ENCODE data around the gene ST6GALNAC2.

ST6GALNAC2 gene

DNA sequence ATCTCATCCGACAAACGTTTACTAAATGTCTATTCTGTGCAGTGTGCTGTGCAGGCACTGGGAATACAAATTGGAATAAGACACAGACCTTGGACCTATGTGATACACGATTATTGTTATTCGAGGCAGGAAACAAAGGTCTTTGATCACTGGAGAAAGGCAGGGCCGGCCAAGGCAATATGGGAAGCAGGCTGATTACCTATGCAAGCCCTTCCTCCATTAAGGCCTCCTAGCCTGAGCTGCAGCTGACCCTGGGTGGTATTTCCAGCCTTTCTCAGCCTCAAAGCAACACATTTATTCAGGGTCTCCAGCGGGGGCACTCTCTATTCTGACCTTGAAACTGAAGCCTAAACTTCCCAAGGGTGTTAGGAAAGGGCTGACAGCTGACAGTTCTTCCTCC lies 44.5 kb upstream of the ST6GALNAC2 start:
- Histone ChIP-seq H3K79me1 (ENCODE audit: low read length) (no peaks in the 10 kb centered on the region), H3K9ac (ENCODE audit: low read length) (no peak overlapping the region), H3K9me3 (ENCODE audit: insufficient read depth, low read depth, low read length) (peaks cover 3% of the 10 kb centered on the region), H2AK5ac (ENCODE audit: low read length) (no peak overlapping the region), H3K4ac (ENCODE audit: low read depth, low read length) (no peak overlapping the region), H3K4me3 (ENCODE audit: low read depth, low read length) (no peak overlapping the region), H2BK5ac (ENCODE audit: low read depth, low read length, poor library complexity) (no peak overlapping the region), H3K79me2 (ENCODE audit: control insufficient read depth, insufficient read depth, low read length, poor library complexity) (no peaks in the 10 kb centered on the region), H2BK12ac (ENCODE audit: low read length) (no peak overlapping the region), H3K4me2 (ENCODE audit: low read length) (no peak overlapping the region), H3K4me1 (ENCODE audit: control insufficient read depth in 1 of 2, insufficient read depth in 2 of 2, low read length in 2 of 2) (peaks cover 0 to 2% of the 10 kb centered on the region in 2 experiments), H3K14ac (ENCODE audit: low read length) (no peak overlapping the region), H3K27me3 (ENCODE audit: insufficient read depth, low read length) (no peaks in the 10 kb centered on the region), H2BK120ac (ENCODE audit: insufficient read depth, low read length, poor library complexity) (no peak overlapping the region), H3K18ac (ENCODE audit: low read length) (no peak overlapping the region), H3K27ac (ENCODE audit: low read depth, low read length) (no peak overlapping the region), H4K8ac (ENCODE audit: low read depth, low read length) (no peak overlapping the region), H3K23ac (ENCODE audit: low read length) (no peak overlapping the region), H4K12ac (ENCODE audit: low read depth, low read length) (no peak overlapping the region), H4K91ac (ENCODE audit: low read depth, low read length) (no peak overlapping the region), H2AFZ (ENCODE audit: insufficient read depth, low read length, poor library complexity) (no peak overlapping the region), H3K36me3 (ENCODE audit: control insufficient read depth in 1 of 2, insufficient read depth in 2 of 2, low read length in 2 of 2) (no peaks in the 10 kb centered on the region)
- no peak for DNase-seq
- WGBS (ENCODE audit: extremely low coverage, insufficient coverage, insufficient read length), result no CpG with 5 or more reads among the region's 6 CpGs

- no CpG with 5 or more reads among the region's 13 CpGs for WGBS (ENCODE audit: extremely low coverage, insufficient coverage, insufficient read length)
Observed at GRCh38 chr17:76627510-76627909, 41.9 kb upstream of the ST6GALNAC2 start.

DNA sequence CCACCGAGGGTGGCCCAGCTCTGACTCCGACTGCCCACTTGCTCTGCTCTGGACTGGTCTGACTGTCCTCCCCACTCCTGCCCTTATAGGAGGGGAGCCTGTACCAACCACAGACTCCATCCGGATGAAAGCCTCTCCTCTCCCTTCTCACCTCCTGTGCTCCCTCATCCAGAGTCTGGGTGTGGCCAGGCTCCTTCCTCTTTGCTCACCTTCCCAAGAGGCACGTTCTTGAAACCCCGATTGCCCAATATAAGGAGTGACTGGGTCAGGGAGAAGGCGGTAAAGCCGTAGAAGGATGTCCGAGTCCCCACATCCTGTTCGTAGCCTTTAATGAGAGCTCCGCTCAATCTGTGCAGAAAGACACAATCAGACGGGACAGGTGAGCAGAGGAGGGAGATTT lies 40.8 kb upstream of the ST6GALNAC2 start:
- H3K4ac ChIP-seq (ENCODE audit: low read depth, low read length), result no peak overlapping the region

More at GRCh38 chr17:76627510-76627909, 41.9 kb upstream of the ST6GALNAC2 start:
- no peak overlapping the region for H3K4ac ChIP-seq (ENCODE audit: low read depth, low read length)
- no peak overlapping the region for H2AK5ac ChIP-seq (ENCODE audit: low read length)
- H3K27ac ChIP-seq (ENCODE audit: low read depth, low read length), result no peak overlapping the region
- no peak for DNase-seq
- no peak overlapping the region for H3K4me2 ChIP-seq (ENCODE audit: low read length)
- no peaks in the 10 kb centered on the region for H3K36me3 ChIP-seq (ENCODE audit: control insufficient read depth in 1 of 2, insufficient read depth in 2 of 2, low read length in 2 of 2)
- no peak overlapping the region for H2BK120ac ChIP-seq (ENCODE audit: insufficient read depth, low read length, poor library complexity)
- H2BK5ac ChIP-seq (ENCODE audit: low read depth, low read length, poor library complexity), result no peak overlapping the region
- no peaks in the 10 kb centered on the region for H3K79me1 ChIP-seq (ENCODE audit: low read length)
- H3K9me3 ChIP-seq (ENCODE audit: insufficient read depth, low read depth, low read length), result peaks cover 3% of the 10 kb centered on the region
- no peaks in the 10 kb centered on the region for H3K27me3 ChIP-seq (ENCODE audit: insufficient read depth, low read length)
- no peak overlapping the region for H3K9ac ChIP-seq (ENCODE audit: low read length)
- no peak overlapping the region for H4K91ac ChIP-seq (ENCODE audit: low read depth, low read length)
- H3K14ac ChIP-seq (ENCODE audit: low read length), result no peak overlapping the region
- H2AFZ ChIP-seq (ENCODE audit: insufficient read depth, low read length, poor library complexity), result no peak overlapping the region
- no peak overlapping the region for H4K12ac ChIP-seq (ENCODE audit: low read depth, low read length)
- H3K4me1 ChIP-seq (ENCODE audit: control insufficient read depth in 1 of 2, insufficient read depth in 2 of 2, low read length in 2 of 2), result peaks cover 0 to 2% of the 10 kb centered on the region in 2 experiments
- H3K23ac ChIP-seq (ENCODE audit: low read length), result no peak overlapping the region
- no peak overlapping the region for H3K18ac ChIP-seq (ENCODE audit: low read length)
- no peak overlapping the region for H4K8ac ChIP-seq (ENCODE audit: low read depth, low read length)
- no peak overlapping the region for H3K4me3 ChIP-seq (ENCODE audit: low read depth, low read length)
- no peak overlapping the region for H2BK12ac ChIP-seq (ENCODE audit: low read length)
- no peaks in the 10 kb centered on the region for H3K79me2 ChIP-seq (ENCODE audit: control insufficient read depth, insufficient read depth, low read length, poor library complexity)

DNA sequence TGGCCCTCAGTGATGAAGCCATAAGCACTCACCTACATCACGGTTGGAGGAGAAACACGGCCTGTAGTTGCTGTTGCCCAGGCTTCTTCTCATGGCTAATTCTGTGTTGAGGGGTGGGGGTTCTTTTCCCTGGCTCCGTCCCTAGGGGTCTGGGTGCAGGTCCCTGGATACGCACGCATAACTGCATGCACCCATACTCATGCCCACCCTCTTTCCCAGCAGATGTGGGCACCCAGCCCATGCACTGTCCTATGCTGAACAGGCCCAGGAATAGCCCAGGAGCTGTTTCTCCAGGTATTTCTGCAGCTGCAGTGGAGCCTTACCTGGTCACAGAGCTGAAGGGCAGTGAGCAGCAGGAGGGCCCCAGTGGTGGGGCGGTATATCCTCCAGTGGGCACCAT lies 39.8 kb upstream of the ST6GALNAC2 start:
- Histone ChIP-seq H3K79me1 (ENCODE audit: low read length) (no peaks in the 10 kb centered on the region), H3K4ac (ENCODE audit: low read depth, low read length) (no peak overlapping the region), H3K14ac (ENCODE audit: low read length) (no peak overlapping the region), H3K23ac (ENCODE audit: low read length) (no peak overlapping the region), H2BK5ac (ENCODE audit: low read depth, low read length, poor library complexity) (no peak overlapping the region), H3K79me2 (ENCODE audit: control insufficient read depth, insufficient read depth, low read length, poor library complexity) (no peaks in the 10 kb centered on the region), H3K4me1 (ENCODE audit: control insufficient read depth in 1 of 2, insufficient read depth in 2 of 2, low read length in 2 of 2) (no peaks in the 10 kb centered on the region), H2BK12ac (ENCODE audit: low read length) (no peak overlapping the region), H3K9ac (ENCODE audit: low read length) (no peak overlapping the region), H3K4me3 (ENCODE audit: low read depth, low read length) (no peak overlapping the region), H4K91ac (ENCODE audit: low read depth, low read length) (no peak overlapping the region), H3K18ac (ENCODE audit: low read length) (no peak overlapping the region), H3K27me3 (ENCODE audit: insufficient read depth, low read length) (no peaks in the 10 kb centered on the region), H2AFZ (ENCODE audit: insufficient read depth, low read length, poor library complexity) (no peak overlapping the region), H3K27ac (ENCODE audit: low read depth, low read length) (no peak overlapping the region), H2BK120ac (ENCODE audit: insufficient read depth, low read length, poor library complexity) (no peak overlapping the region), H2AK5ac (ENCODE audit: low read length) (no peak overlapping the region), H3K9me3 (ENCODE audit: insufficient read depth, low read depth, low read length) (peaks cover 3% of the 10 kb centered on the region), H4K12ac (ENCODE audit: low read depth, low read length) (no peak overlapping the region), H4K8ac (ENCODE audit: low read depth, low read length) (no peak overlapping the region), H3K36me3 (ENCODE audit: control insufficient read depth in 1 of 2, insufficient read depth in 2 of 2, low read length in 2 of 2) (no peaks in the 10 kb centered on the region), H3K4me2 (ENCODE audit: low read length) (no peak overlapping the region)
- DNase-seq, result no peak
- WGBS (ENCODE audit: extremely low coverage, insufficient coverage, insufficient read length), result no CpG with 5 or more reads among the region's 6 CpGs

More for the DNA sequence above, 40.8 kb upstream of the ST6GALNAC2 start:
- H3K14ac ChIP-seq (ENCODE audit: low read length), result no peak overlapping the region
- peaks cover 3% of the 10 kb centered on the region for H3K9me3 ChIP-seq (ENCODE audit: insufficient read depth, low read depth, low read length)
- no peak overlapping the region for H2BK120ac ChIP-seq (ENCODE audit: insufficient read depth, low read length, poor library complexity)
- no peak overlapping the region for H4K8ac ChIP-seq (ENCODE audit: low read depth, low read length)
- no peak overlapping the region for H3K4me2 ChIP-seq (ENCODE audit: low read length)
- no peaks in the 10 kb centered on the region for H3K79me2 ChIP-seq (ENCODE audit: control insufficient read depth, insufficient read depth, low read length, poor library complexity)
- H3K9ac ChIP-seq (ENCODE audit: low read length), result no peak overlapping the region
- no peak overlapping the region for H3K27ac ChIP-seq (ENCODE audit: low read depth, low read length)
- H3K23ac ChIP-seq (ENCODE audit: low read length), result no peak overlapping the region
- no peak overlapping the region for H4K91ac ChIP-seq (ENCODE audit: low read depth, low read length)
- no peaks in the 10 kb centered on the region for H3K79me1 ChIP-seq (ENCODE audit: low read length)
- DNase-seq, result no peak
- no peak overlapping the region for H2BK12ac ChIP-seq (ENCODE audit: low read length)
- H3K27me3 ChIP-seq (ENCODE audit: insufficient read depth, low read length), result no peaks in the 10 kb centered on the region
- no peak overlapping the region for H2AFZ ChIP-seq (ENCODE audit: insufficient read depth, low read length, poor library complexity)
- H3K4me1 ChIP-seq (ENCODE audit: control insufficient read depth in 1 of 2, insufficient read depth in 2 of 2, low read length in 2 of 2), result no peaks in the 10 kb centered on the region
- H2BK5ac ChIP-seq (ENCODE audit: low read depth, low read length, poor library complexity), result no peak overlapping the region
- no peak overlapping the region for H2AK5ac ChIP-seq (ENCODE audit: low read length)
- no peak overlapping the region for H3K18ac ChIP-seq (ENCODE audit: low read length)
- H3K36me3 ChIP-seq (ENCODE audit: control insufficient read depth in 1 of 2, insufficient read depth in 2 of 2, low read length in 2 of 2), result no peaks in the 10 kb centered on the region
- no peak overlapping the region for H4K12ac ChIP-seq (ENCODE audit: low read depth, low read length)
- H3K4me3 ChIP-seq (ENCODE audit: low read depth, low read length), result no peak overlapping the region
- no CpG with 5 or more reads among the region's 11 CpGs for WGBS (ENCODE audit: extremely low coverage, insufficient coverage, insufficient read length)
